HT-29 (cell line): ENCODE results near the gene EXOC3. TPM values are rescaled to one million over a fixed set of nuclear protein-coding genes. Genes with fewer than 3 reads are reported as not detected.
A peak's percentile ranks its signal among the peaks of the same experiment; 100 is the strongest.

Experiments used
- DNase-seq: peaks from one replicate; pipeline ENCODE4 v3.0.0-alpha.2; 2015; ENCODE audit warnings: low spot score
- total RNA-seq: library from RNA; depleted of rRNA; stranded (reverse); fragments of >200 nt; shearing (Covaris generic); gene quantifications from 2 replicates; pipeline ENCODE4 v1.2.3, GENCODE V29; 2014

The EXOC3 gene
- total RNA-seq, 1 experiment from 2014 or later = 65.7 TPM

- DNase-seq = no peak
These were observed 13.6 kb downstream of the EXOC3 start for GRCh38 chr5:456351-457194.

GRCh38 chr5:457195-457961 is 14.4 kb downstream of the EXOC3 start:
- no peak for DNase-seq

- no peak for DNase-seq
These were observed 15.8 kb downstream of the EXOC3 start for GRCh38 chr5:458547-459353.

- DNase-seq = no peak
These were observed 16.7 kb downstream of the EXOC3 start for GRCh38 chr5:459562-460272.

- no peak for DNase-seq
These were observed 17.3 kb downstream of the EXOC3 start for GRCh38 chr5:460273-460625.

- DNase-seq = no peak
These were observed 19.1 kb downstream of the EXOC3 start for GRCh38 chr5:462051-462481.

GRCh38 chr5:463301-463700 is 20.3 kb downstream of the EXOC3 start:
- DNase-seq = no peak

- no peak for DNase-seq
These were observed 21.0 kb downstream of the EXOC3 start for GRCh38 chr5:463952-464351.

GRCh38 chr5:464446-464842 is 21.5 kb downstream of the EXOC3 start:
- DNase-seq = no peak

GRCh38 chr5:464843-465590 is 22.0 kb downstream of the EXOC3 start:
- DNase-seq = no peak

GRCh38 chr5:465591-466403 is 22.8 kb downstream of the EXOC3 start:
- DNase-seq = no peak

GRCh38 chr5:466661-467310 is 23.8 kb downstream of the EXOC3 start:
- no peak for DNase-seq

GRCh38 chr5:468401-468800 is 25.4 kb downstream of the EXOC3 start:
- DNase-seq = no peak

- DNase-seq = no peak
These were observed 26.9 kb downstream of the EXOC3 start for GRCh38 chr5:469752-470483.

- no peak for DNase-seq
These were observed 28.2 kb downstream of the EXOC3 start for GRCh38 chr5:470961-471749.

- no peak for DNase-seq
These were observed 28.7 kb downstream of the EXOC3 start for GRCh38 chr5:471750-472058.

- peak; percentile 69 for DNase-seq
These were observed 29.2 kb downstream of the EXOC3 start for GRCh38 chr5:472076-472655.
